Endothelial cell of umbilical vein (primary cell): ENCODE measurements around the gene LRRC23. TPM values are rescaled to one million over a fixed set of nuclear protein-coding genes. Genes with fewer than 3 reads are reported as not detected.
"Not testable (repeated sequence)": the region's sequence is repeated elsewhere in the genome, so short reads cannot be mapped to it uniquely, and the experiment has no call there.

Experiments used
- BruUV-seq: library from RNA; stranded (reverse); fragments of 400-500 nt; replicated peaks from 2 replicates; lab custom pipeline; 2021; lab: Mats Ljungman, UMichigan
- CTCF ChIA-PET: fragments of 300-600, 350-600 bp; sonication (Branson Sonifier 250); formaldehyde crosslinking; loops from one replicate; lab custom pipeline; 2021; ENCODE audit warnings: antibody characterized with exemption, inconsistent platforms; lab: Charles Lee
- POLR2A ChIA-PET: fragments of 300-600, 350-600 bp; sonication (Branson Sonifier 250); formaldehyde crosslinking; loops from one replicate; lab custom pipeline; 2021; ENCODE audit warnings: antibody characterized with exemption, inconsistent platforms; lab: Charles Lee
- DNase-seq: peaks from one replicate; pipeline ENCODE4 v3.0.0-alpha.2; 2011; ENCODE audit warnings: low read depth, low spot score
- FAIRE-seq: peaks from 2 replicates; lab custom pipeline; 2011; peaks lifted over from hg19 to GRCh38; lab: Jason Lieb, UNC
- H2AFZ ChIP-seq: 2 replicates; pipeline ENCODE4 v1.6.0; 2012; ENCODE audit warnings: low read depth, low read length, control low read depth, inconsistent platforms
- H3K27ac ChIP-seq: 2 replicates; pipeline ENCODE4 v1.5.1; 2011; ENCODE audit warnings: low read depth, mild to moderate bottlenecking, control low read depth, low read length, moderate library complexity; ENCODE audit not compliant: insufficient read depth
- H3K27me3 ChIP-seq, 2 experiments: 2 replicates each; pipeline versions ENCODE4 v1.6.0 to v1.6.1; 2011; ENCODE audit warnings: low read length in 2 of 2, mixed read lengths in 1 of 2; ENCODE audit not compliant: control insufficient read depth in 2 of 2, insufficient read depth in 2 of 2
- H3K36me3 ChIP-seq, 2 experiments: 2 replicates in 1 of 2; 3 replicates in 1 of 2; pipeline ENCODE4 v1.5.1; 2011; ENCODE audit warnings: low read length in 2 of 2, mild to moderate bottlenecking in 1 of 2, moderate library complexity in 1 of 2; ENCODE audit not compliant: control insufficient read depth in 2 of 2, insufficient read depth in 2 of 2; ENCODE audit errors: extremely low read depth in 1 of 2
- H3K4me1 ChIP-seq: 3 replicates; pipeline ENCODE4 v1.5.1; 2011; ENCODE audit warnings: mild to moderate bottlenecking, low read length; ENCODE audit not compliant: control insufficient read depth, insufficient read depth; ENCODE audit errors: extremely low read depth
- H3K4me2 ChIP-seq: 2 replicates; pipeline ENCODE4 v1.6.1; 2011; ENCODE audit warnings: low read length, control low read depth, mixed read lengths; ENCODE audit not compliant: insufficient read depth
- H3K4me3 ChIP-seq, 3 experiments: fragments of 200-600 bp in 1 of 3; sonication (generic), shearing (Covaris generic) in 1 of 3; replicated peaks in 1 of 3; 2 replicates each; pipeline ENCODE4 v1.5.1; 2011 to 2016; ENCODE audit warnings: control low read depth in 3 of 3, low read length in 3 of 3, mild to moderate bottlenecking in 2 of 3, inconsistent platforms in 1 of 3, low read depth in 1 of 3, moderate library complexity in 1 of 3; ENCODE audit not compliant: insufficient read depth in 1 of 3
- H3K79me2 ChIP-seq: 2 replicates; pipeline ENCODE4 v1.6.0; 2012; ENCODE audit warnings: low read length, inconsistent platforms; ENCODE audit not compliant: control insufficient read depth, insufficient read depth
- H3K9ac ChIP-seq: replicated peaks from 2 replicates; pipeline ENCODE3; 2011; ENCODE audit warnings: low read length, control low read depth; ENCODE audit not compliant: insufficient read depth; ENCODE audit errors: extremely low read depth
- H3K9me1 ChIP-seq: replicated peaks from 3 replicates; pipeline ENCODE4 v1.6.0; 2011; ENCODE audit warnings: mild to moderate bottlenecking, low read length; ENCODE audit not compliant: control insufficient read depth, insufficient read depth; ENCODE audit errors: extremely low read depth
- H3K9me3 ChIP-seq: replicated peaks from 2 replicates; pipeline ENCODE4 v1.5.1; 2012; ENCODE audit warnings: low read length, inconsistent platforms; ENCODE audit not compliant: control insufficient read depth, insufficient read depth
- H4K20me1 ChIP-seq: replicated peaks from 2 replicates; pipeline ENCODE3; 2011; ENCODE audit warnings: mild to moderate bottlenecking, low read length; ENCODE audit not compliant: control insufficient read depth, insufficient read depth; ENCODE audit errors: extremely low read depth
- CTCF ChIP-seq, 2 donors: IDR thresholded peaks; 1 replicate in 1 of 2; 2 replicates in 1 of 2; pipeline ENCODE4 v1.5.1; 2011; ENCODE audit warnings: low read length in 2 of 2, mild to moderate bottlenecking in 2 of 2, moderate library complexity in 2 of 2, control low read depth in 1 of 2, inconsistent platforms in 1 of 2, low read depth in 1 of 2; ENCODE audit not compliant: insufficient read depth in 1 of 2; ENCODE audit errors: extremely low read depth in 1 of 2
- EZH2 ChIP-seq: IDR thresholded peaks from 2 replicates; pipeline ENCODE4 v1.6.1; 2012; ENCODE audit warnings: borderline replicate concordance, low read depth, mild to moderate bottlenecking, moderate library complexity, low read length, inconsistent platforms; ENCODE audit not compliant: severe bottlenecking
- FOS ChIP-seq: IDR thresholded peaks from 2 replicates; pipeline ENCODE4 v1.6.1; 2011; ENCODE audit warnings: mild to moderate bottlenecking, low read length, moderate library complexity, borderline replicate concordance; ENCODE audit not compliant: insufficient read depth
- GATA2 ChIP-seq: IDR thresholded peaks from 2 replicates; pipeline ENCODE4 v1.7.0; 2011; ENCODE audit warnings: low read depth, mild to moderate bottlenecking, moderate library complexity, mixed read lengths, low read length; ENCODE audit not compliant: insufficient read length, insufficient read depth
- JUN ChIP-seq: IDR thresholded peaks from 2 replicates; pipeline ENCODE4 v1.6.1; 2011; ENCODE audit warnings: borderline replicate concordance, low read depth; ENCODE audit not compliant: insufficient read length, insufficient read depth
- MAX ChIP-seq: IDR thresholded peaks from 2 replicates; pipeline ENCODE4 v1.6.1; 2011; ENCODE audit not compliant: insufficient read depth, insufficient read length
- MYC ChIP-seq: IDR thresholded peaks from one replicate; pipeline ENCODE4 v1.6.1; 2011; ENCODE audit warnings: mild to moderate bottlenecking, low read depth, low read length
- POLR2A ChIP-seq: IDR thresholded peaks from 2 replicates; pipeline ENCODE4 v1.6.1; 2012; ENCODE audit warnings: low read depth, mild to moderate bottlenecking, control low read depth, low read length
- POLR2AphosphoS5 ChIP-seq: IDR thresholded peaks from 2 replicates; pipeline ENCODE4 v1.6.1; 2012; ENCODE audit warnings: low read depth, mild to moderate bottlenecking, control low read depth, low read length, moderate library complexity; ENCODE audit not compliant: insufficient read depth
- dilution Hi-C: fragments of 300-500 bp; cut with MboI; formaldehyde crosslinking; loops from one replicate; pipeline ENCODE4 v1.15.0; 2019; ENCODE audit warnings: low sequenced_read_pairs; ENCODE audit not compliant: extremely low pct_ligation_motif_present
- intact Hi-C: fragments of 100-400 bp; cut with micrococcal nuclease; formaldehyde crosslinking; loops from one replicate; pipeline ENCODE4 v1.10.0; 2022
- polyA plus RNA-seq, 4 experiments: library from polyadenylated mRNA; depleted of rRNA in 3 of 4; stranded (reverse) in 3 of 4; unstranded in 1 of 4; fragments of >200 nt; gene quantifications; 2 replicates each; pipeline versions ENCODE4 v1.2.1 to v1.2.3, GENCODE V29; 2011 to 2012; ENCODE audit warnings: missing spikeins in 1 of 4
- total RNA-seq: library from RNA; stranded (reverse); gene quantifications from 2 replicates; pipeline ENCODE4 v1.2.3, GENCODE V29; 2021

The LRRC23 gene
- total and polyA plus RNA-seq, 2 donors (not counting 3 experiments of a cell fraction or from before 2014, with no cell fraction given) = 3.1 to 3.5 TPM

GRCh38 chr12:6891646-6892001 lies 13.0 kb upstream of the LRRC23 start:
- H3K9me1 ChIP-seq = no peaks in the 10 kb centered on the region
- DNase-seq (no peak), FAIRE-seq (no peak)
- ChIA-PET POLR2A (interaction anchor here (0.7 to 2.2 kb wide), 6 partner anchors 10 to 52 kb away, joined by 3 to 22 read pairs (median 6); partner anchors contain the start of genes C12orf57, RNU7-1, SPSB2 and TPI1), CTCF (interaction anchor here (0.7 to 2.4 kb wide), 27 partner anchors 8 to 338 kb away, joined by 3 to 74 read pairs (median 4); partner anchors contain the start of genes PTMS, SPSB2 and USP5)
- H3K9me3 ChIP-seq = no peaks in the 10 kb centered on the region
- H4K20me1 ChIP-seq = no peaks in the 10 kb centered on the region
- H3K9ac ChIP-seq = peak overlapping the region; percentile 83
- peak overlapping the region; percentile 72 for H3K27ac ChIP-seq
- peak overlapping the region; percentile 91 for H2AFZ ChIP-seq
- intact Hi-C loops = loop anchor here (1.0 kb wide), 3 partner anchors 13 to 33 kb away; partner anchors contain the start of genes LRRC23 and SPSB2
- TF ChIP-seq POLR2A = no peak
- no peak for TF ChIP-seq MAX
- no peak for TF ChIP-seq FOS
- TF ChIP-seq MYC = no peak
- no peak for TF ChIP-seq POLR2AphosphoS5
- TF ChIP-seq JUN = no peak
- TF ChIP-seq EZH2 = no peak
- TF ChIP-seq GATA2 = no peak
- no peak for TF ChIP-seq CTCF (IDR thresholded peaks at IDR 0.05; ENCODE audit: extremely low read depth in 1 of 2, insufficient read depth in 1 of 2, low read depth in 1 of 2, low read length in 2 of 2)
- H3K36me3 ChIP-seq = no peaks in the 10 kb centered on the region
- H3K4me1 ChIP-seq = peaks cover 10% of the 10 kb centered on the region
- H3K4me3 ChIP-seq = peak overlapping the region; percentile 36 to 67 (median 46)
- dilution Hi-C loops = no loop called here
- peak overlapping the region; percentile 94 for H3K4me2 ChIP-seq
- no peaks in the 10 kb centered on the region for H3K27me3 ChIP-seq
- BruUV-seq = no TSS peak
- no peaks in the 10 kb centered on the region for H3K79me2 ChIP-seq

GRCh38 chr12:6892683-6893082 lies 11.9 kb upstream of the LRRC23 start:
- H3K36me3 ChIP-seq, H3K27me3 ChIP-seq, BruUV-seq, H3K9me1 ChIP-seq, H2AFZ ChIP-seq, DNase-seq, H3K4me3 ChIP-seq, H3K79me2 ChIP-seq, POLR2A ChIA-PET, H3K4me2 ChIP-seq, intact Hi-C loops, dilution Hi-C loops, H3K9me3 ChIP-seq, H3K27ac ChIP-seq, H4K20me1 ChIP-seq, H3K4me1 ChIP-seq, H3K9ac ChIP-seq, FAIRE-seq: not testable (repeated sequence)
- CTCF ChIA-PET = interaction anchor here (1.0 to 2.4 kb wide), 4 partner anchors 13 to 20 kb away, joined by 3 to 74 read pairs (median 8); partner anchors contain the start of gene SPSB2
